ENCODE data around the gene NRIP3. TPM values are rescaled to one million over a fixed set of nuclear protein-coding genes. Genes with fewer than 3 reads are reported as not detected.

The NRIP3 gene
- total and polyA plus RNA-seq, 9 of the 15 experiments (the other 6 are each of a cell fraction or from before 2014, with no cell fraction given) = 4.4 to 18.7 (median 11.6) TPM

DNA sequence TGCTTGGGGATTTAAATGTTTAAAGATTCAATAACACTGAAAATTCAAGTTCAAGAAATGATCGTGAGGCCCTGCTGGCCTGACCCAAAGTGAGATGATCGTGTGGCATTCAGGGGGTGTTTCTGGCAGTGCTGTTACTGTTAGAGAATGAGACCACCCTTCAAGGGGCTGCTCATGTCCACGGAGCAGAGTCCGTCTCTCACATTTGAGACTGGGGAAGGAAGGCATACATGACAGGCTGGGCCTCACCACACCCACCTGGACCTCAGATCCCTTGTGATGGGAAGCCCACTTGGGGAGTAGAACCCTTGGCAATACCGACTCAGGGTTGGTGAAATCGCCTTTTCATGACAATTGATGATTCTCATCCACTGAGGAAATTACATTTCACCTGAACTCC lies 16.1 kb upstream of the NRIP3 start:
- Histone ChIP-seq H3K27ac (ENCODE audit: extremely low read depth, low read depth, low read length) (no peak overlapping the region), H2AFZ (ENCODE audit: low read depth, low read length) (no peak overlapping the region), H3K36me3 (ENCODE audit: control insufficient read depth, insufficient read depth, low read length) (no peaks in the 10 kb centered on the region), H3K4me1 (replicated peaks in 1 of 2; ENCODE audit: control insufficient read depth in 2 of 2, insufficient read depth in 2 of 2, low read length in 2 of 2) (no peaks in the 10 kb centered on the region; a peak in 2 of 5 replicates), H3K9me3 (replicated peaks; ENCODE audit: control insufficient read depth, insufficient read depth, low read depth, low read length) (peaks cover 4% of the 10 kb centered on the region; the same call in 1 of the 2 replicates), H3K79me2 (ENCODE audit: control insufficient read depth, insufficient read depth, low read length) (no peaks in the 10 kb centered on the region), H3K4me3 (no peak overlapping the region), H3K9ac (ENCODE audit: insufficient read depth in 1 of 2, low read depth in 2 of 2, low read length in 2 of 2) (no peak overlapping the region), H3K9me1 (ENCODE audit: control insufficient read depth, insufficient read depth, low read length) (no peaks in the 10 kb centered on the region), H3K4me2 (ENCODE audit: insufficient read depth, low read length) (no peak overlapping the region), H3K27me3 (ENCODE audit: control insufficient read depth in 2 of 2, insufficient read depth in 2 of 2, low read length in 2 of 2) (peaks cover 9 to 43% of the 10 kb centered on the region in 2 experiments), H4K20me1 (replicated peaks; ENCODE audit: control insufficient read depth, insufficient read depth, low read length) (no peaks in the 10 kb centered on the region)
- FAIRE-seq (no peak), ATAC-seq (no peak), DNase-seq (ENCODE audit: extremely low read depth in 1 of 4, low spot score in 3 of 4) (no peak)
- BruUV-seq (replicated peaks) = no TSS peak
- intact Hi-C loops (cut with micrococcal nuclease) (loop anchor here (5.0 kb wide), 1 partner anchor 42 kb away; no protein-coding TSS in a partner anchor), in situ Hi-C loops (cut with MboI) (loop anchor here (10.0 kb wide), 1 partner anchor 115 kb away; no protein-coding TSS in a partner anchor)
- ChIA-PET CTCF (ENCODE audit: low intra/inter-chr PET ratio) (interaction anchor here (0.8 kb wide), 1 partner anchor 739 kb away, joined by 3 read pairs; no protein-coding TSS in a partner anchor), POLR2A (no interaction called here)
- 10% methylated on average over 6 of the region's 6 CpGs for WGBS (ENCODE audit: insufficient coverage, low coverage, missing lambda C conversion rate)
- TF ChIP-seq DIDO1 (tag; IDR thresholded peaks at IDR 0.05; ENCODE audit: low read depth) (no peak), HNRNPL (IDR thresholded peaks at IDR 0.05; ENCODE audit: low read depth, low read length) (no peak), RFX7 (CRISPR knock-in tag; IDR thresholded peaks at IDR 0.05) (no peak), COPS2 (conservative IDR thresholded peaks at IDR 0.05) (no peak), PTTG1 (tag; IDR thresholded peaks at IDR 0.05; ENCODE audit: low read depth) (no peak), ZNF696 (CRISPR knock-in tag; conservative IDR thresholded peaks at IDR 0.05) (no peak), XRCC4 (IDR thresholded peaks at IDR 0.05; ENCODE audit: extremely low read depth, insufficient read depth, insufficient read length) (no peak), DACH1 (IDR thresholded peaks at IDR 0.05; ENCODE audit: partially characterized antibody) (no peak), TRIM24 (IDR thresholded peaks at IDR 0.05) (no peak), FOXK1 (CRISPR knock-in tag; IDR thresholded peaks at IDR 0.05; ENCODE audit: borderline replicate concordance) (no peak)
- TF ChIP-seq, protein P1, sequence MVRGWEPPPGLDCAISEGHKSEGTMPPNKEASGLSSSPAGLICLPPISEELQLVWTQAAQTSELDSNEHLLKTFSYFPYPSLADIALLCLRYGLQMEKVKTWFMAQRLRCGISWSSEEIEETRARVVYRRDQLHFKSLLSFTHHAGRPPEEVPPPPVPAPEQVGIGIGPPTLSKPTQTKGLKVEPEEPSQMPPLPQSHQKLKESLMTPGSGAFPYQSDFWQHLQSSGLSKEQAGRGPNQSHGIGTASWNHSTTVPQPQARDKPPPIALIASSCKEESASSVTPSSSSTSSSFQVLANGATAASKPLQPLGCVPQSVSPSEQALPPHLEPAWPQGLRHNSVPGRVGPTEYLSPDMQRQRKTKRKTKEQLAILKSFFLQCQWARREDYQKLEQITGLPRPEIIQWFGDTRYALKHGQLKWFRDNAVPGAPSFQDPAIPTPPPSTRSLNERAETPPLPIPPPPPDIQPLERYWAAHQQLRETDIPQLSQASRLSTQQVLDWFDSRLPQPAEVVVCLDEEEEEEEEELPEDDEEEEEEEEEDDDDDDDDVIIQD (CRISPR knock-in tag; IDR thresholded peaks at IDR 0.05) = no peak
- TF ChIP-seq, protein P2, sequence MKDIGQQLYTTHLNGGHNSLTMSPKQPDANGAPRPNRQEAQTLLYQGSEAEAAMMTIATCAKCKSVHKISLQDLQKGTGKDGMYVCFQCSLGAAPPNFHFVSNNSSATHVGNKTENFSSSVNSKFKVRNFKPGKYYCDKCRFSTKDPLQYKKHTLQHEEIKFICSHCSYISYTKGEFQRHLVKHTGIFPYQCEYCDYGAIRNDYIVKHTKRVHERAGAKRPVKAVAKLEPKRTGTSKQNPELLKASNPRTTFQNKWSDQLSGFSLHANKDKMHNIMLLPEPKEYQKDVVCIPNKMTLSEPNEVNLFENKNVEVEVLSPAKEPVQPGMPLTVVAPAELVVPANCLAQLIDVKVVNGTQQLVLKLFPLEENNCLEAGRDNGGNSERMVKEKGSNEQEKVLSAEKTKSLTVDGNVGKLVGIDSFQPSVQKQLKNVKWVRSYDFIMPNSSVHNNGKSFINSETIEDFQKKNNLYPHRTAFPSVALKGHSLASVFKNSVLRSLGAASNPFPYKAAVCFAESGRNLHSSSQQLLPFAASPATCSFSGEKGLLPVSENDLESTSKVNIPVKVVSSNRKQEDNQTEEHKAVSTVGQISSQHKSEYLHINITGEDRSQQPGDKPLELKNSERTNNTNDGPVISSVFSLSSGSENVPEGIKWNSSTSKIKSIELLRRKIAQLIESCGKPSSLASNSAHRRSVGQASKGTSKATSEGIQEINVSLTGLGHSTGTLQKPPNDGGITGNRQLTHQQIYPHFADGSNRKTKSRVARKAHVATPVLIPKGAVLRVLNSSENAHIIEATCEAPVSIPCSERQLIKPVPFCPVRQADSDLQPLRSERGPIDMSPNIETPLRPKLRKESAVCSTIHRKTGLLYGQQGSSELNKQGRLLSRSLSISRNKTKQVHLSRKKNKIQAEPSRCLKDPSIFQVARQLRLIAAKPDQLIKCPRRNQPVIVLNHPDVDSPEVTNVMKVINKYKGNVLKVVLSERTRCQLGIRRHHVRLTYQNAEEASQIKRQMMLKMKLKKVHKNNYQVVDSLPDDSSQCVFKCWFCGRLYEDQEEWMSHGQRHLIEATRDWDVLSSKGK (CRISPR knock-in tag; IDR thresholded peaks at IDR 0.05) = no peak
- TF ChIP-seq, protein P3, sequence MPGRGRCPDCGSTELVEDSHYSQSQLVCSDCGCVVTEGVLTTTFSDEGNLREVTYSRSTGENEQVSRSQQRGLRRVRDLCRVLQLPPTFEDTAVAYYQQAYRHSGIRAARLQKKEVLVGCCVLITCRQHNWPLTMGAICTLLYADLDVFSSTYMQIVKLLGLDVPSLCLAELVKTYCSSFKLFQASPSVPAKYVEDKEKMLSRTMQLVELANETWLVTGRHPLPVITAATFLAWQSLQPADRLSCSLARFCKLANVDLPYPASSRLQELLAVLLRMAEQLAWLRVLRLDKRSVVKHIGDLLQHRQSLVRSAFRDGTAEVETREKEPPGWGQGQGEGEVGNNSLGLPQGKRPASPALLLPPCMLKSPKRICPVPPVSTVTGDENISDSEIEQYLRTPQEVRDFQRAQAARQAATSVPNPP (IDR thresholded peaks at IDR 0.05; ENCODE audit: borderline replicate concordance, insufficient read depth, insufficient read length) = no peak
- TF ChIP-seq, protein P4, sequence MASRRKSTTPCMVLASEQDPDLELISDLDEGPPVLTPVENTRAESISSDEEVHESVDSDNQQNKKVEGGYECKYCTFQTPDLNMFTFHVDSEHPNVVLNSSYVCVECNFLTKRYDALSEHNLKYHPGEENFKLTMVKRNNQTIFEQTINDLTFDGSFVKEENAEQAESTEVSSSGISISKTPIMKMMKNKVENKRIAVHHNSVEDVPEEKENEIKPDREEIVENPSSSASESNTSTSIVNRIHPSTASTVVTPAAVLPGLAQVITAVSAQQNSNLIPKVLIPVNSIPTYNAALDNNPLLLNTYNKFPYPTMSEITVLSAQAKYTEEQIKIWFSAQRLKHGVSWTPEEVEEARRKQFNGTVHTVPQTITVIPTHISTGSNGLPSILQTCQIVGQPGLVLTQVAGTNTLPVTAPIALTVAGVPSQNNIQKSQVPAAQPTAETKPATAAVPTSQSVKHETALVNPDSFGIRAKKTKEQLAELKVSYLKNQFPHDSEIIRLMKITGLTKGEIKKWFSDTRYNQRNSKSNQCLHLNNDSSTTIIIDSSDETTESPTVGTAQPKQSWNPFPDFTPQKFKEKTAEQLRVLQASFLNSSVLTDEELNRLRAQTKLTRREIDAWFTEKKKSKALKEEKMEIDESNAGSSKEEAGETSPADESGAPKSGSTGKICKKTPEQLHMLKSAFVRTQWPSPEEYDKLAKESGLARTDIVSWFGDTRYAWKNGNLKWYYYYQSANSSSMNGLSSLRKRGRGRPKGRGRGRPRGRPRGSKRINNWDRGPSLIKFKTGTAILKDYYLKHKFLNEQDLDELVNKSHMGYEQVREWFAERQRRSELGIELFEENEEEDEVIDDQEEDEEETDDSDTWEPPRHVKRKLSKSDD (conservative IDR thresholded peaks at IDR 0.05; ENCODE audit: low read length) = no peak

All from K562 (cell line).